HG03442 (cell line): ENCODE measurements around the gene FCN2.
A peak's percentile ranks its signal among the peaks of the same experiment; 100 is the strongest.

Experiments
- ATAC-seq: cut with Tn5 transposase; IDR thresholded peaks from one replicate; pipeline ENCODE4 v1.9.1; 2021; ENCODE audit warnings: mild to moderate bottlenecking, moderate library complexity; ENCODE audit not compliant: unreplicated experiment

FCN2 gene

DNA sequence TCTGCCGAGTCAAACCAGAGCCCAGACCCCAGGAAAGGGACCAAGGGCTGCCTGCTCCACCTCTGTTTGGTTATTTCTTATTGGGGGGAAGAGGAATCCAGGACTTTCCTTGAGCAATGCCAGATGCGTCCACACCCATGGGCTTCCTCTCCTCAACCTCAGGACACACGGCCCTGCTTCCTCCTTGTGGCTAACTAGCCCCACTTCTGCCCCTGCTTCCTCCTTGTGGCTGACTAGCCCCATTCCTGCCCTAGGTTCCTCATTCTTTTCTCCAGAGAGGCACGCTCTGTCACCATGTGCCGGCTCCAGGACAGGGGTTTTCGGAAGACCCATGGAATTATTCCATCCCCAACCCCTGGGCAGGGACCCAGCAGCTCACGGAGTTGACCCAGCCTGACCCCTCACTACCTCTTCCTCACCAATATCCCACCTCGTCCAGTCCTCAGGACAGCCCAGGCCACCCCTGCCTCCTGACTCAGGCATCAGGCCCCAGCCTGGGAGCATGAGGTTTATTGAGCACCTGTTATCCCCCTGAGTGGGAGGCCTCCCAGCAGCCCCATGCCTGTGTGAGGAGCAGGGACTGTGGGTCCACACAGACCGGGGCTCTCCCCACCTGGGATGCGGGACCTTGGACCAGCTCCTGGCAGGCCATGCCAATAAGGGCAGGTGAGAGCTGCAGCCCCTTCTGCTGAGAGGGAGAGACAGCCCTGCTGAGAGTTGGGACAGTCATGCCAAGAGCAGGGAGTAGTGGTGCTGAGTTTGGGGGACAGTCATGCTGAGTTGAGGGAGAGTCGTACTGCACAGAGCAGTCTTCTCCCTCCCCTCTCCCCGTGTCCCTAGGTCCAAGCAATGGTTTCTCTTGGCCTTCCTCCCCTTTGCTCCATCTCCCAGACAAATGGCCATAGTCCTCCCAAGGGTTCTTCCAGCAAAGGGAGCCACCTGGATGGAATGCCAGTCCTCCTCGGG, 48.9 kb downstream of the FCN2 start:
- ATAC-seq, result no peak

DNA sequence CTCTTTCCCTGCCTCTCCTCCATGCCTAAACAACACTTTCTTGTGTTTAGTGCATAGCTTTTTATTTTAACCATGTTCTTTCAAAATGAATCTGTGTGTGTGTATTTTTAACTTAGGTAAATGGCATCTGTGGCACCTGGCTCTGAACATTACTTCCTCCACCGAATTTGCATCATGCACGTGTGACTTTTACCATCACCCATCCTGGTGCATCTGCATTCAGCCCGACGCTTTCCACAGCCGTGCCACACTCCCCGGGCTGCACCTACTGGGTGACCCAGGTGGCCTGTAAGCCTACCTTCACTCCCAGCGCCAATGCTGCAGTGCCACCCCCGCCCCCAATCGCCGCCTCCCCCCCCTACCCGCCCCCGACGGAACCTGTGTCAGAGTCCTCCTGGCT, 49.8 kb downstream of the FCN2 start:
- ATAC-seq, result peak; percentile 49

DNA sequence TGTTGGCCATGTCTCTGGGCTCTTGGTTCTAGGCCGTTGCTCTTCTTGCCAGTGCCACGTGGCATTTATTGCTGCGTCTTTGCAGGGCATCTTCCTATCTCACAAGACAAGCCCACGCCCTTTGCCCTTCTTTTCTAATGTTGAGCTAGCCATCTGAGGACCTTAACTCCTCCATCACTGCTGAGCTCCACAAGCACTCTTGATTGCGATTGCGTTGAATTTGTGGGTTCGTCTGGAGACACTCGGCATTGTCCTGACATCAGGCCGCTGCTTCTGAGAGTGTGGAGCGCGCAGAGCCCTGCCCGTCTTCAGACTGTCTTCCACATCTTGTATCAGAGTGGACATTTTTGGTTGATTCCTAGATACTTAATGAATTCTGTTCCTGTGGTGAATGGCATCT, 51.6 kb downstream of the FCN2 start:
- ATAC-seq, result no peak

DNA sequence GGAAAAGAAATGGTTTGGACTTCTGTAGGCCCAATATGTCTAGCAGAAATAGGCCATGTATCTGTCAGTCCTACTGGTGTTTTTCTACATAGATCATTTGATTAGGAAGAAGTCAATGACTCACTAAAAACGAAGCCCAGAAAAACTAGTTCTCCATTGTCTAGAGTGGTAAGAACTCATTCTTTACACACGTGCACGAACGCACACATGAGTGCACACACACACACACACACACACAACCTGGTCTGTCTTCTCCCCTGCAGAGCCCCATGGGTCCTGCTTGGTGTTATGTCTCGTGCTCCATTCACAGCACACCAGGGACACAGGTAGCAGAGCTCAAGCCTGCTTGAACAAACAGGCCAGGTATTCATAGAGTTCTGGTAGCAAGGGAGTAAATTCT, 52.0 kb downstream of the FCN2 start:
- ATAC-seq, result no peak

DNA sequence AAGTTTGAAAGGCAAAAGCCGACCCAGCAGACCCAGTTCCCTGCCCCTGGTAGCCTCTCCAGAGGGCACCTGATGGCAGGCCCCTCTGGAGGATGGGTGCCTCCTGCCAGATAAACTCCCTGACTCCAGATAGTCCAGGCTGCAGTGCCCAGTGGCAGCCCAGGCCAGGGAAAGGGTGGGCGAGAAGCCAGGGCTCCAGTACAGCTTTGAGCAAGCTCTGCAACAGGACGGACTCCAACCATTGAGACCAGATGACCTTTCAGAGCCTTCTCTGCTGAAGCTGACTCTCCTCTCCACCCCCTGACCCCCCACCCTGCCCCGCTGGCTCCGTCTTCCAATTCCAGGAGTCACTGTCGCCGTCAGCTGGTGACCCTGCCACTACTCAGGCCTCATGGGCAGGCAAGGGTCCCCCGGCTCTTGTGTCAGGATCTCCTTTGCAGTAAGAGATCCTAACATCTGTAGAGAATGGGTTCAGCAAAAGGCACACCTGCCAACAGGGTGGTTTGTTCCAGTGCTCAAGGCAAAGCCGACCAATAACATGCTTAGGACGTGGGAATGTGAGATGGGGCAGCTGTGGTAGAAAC, 52.6 kb downstream of the FCN2 start:
- no peak for ATAC-seq

DNA sequence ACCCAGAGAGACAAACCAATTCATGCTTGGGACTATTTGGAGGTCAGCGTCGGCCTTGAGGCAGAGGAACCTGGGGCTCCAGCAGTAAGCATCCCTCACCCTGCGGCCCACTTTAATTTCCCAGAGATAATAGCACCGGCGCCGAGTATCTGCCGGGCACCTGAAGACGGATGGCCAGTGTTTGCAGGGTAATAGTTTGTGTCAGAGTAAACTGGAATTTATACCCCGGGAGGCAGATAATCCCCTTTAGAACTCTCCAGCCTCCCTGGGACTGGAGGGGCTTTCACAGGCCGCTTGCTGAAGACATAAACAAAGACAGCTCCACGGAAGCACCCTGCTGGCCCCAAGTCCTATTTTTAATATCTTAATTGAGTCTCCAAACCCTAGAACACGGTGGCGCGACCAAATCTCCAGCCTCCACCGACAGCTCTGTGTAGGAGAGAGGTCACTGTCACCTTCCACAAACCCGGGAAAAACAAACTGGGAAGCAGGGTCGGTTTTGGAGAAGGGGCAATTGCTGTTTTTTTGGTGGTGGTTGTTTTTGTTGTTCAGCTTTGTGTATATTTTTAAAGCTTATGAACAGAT, 54.5 kb downstream of the FCN2 start:
- ATAC-seq, result no peak

DNA sequence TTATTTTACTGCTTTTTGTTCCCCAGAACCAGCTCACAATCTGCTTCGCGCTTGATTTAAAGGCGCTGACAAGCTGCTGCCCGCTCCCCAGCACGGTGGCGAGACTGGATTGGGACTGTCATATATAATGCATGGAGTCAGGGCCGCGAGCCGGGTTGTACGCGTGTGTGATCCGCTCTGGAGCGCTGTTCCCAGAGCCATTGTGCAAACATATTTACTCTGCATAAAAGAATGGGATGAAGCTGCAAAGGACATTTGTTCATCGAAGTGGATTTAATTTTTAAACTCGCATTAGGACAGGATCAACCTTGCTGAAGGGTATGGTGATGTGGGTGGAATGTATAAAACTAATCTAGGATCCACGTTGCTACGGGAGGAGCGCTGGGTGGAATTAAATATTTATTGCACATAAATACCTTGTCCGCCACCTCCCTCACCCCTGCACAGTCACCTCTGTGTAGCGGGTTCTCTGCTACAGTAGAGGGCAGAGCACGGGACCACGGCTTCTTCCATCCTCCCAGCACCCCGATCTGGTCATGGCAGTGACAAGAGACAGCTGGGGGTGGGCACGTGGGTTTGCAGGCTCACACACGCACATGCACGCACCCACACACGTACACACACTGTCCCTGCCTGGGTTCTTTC, 55.2 kb downstream of the FCN2 start:
- ATAC-seq, result no peak

DNA sequence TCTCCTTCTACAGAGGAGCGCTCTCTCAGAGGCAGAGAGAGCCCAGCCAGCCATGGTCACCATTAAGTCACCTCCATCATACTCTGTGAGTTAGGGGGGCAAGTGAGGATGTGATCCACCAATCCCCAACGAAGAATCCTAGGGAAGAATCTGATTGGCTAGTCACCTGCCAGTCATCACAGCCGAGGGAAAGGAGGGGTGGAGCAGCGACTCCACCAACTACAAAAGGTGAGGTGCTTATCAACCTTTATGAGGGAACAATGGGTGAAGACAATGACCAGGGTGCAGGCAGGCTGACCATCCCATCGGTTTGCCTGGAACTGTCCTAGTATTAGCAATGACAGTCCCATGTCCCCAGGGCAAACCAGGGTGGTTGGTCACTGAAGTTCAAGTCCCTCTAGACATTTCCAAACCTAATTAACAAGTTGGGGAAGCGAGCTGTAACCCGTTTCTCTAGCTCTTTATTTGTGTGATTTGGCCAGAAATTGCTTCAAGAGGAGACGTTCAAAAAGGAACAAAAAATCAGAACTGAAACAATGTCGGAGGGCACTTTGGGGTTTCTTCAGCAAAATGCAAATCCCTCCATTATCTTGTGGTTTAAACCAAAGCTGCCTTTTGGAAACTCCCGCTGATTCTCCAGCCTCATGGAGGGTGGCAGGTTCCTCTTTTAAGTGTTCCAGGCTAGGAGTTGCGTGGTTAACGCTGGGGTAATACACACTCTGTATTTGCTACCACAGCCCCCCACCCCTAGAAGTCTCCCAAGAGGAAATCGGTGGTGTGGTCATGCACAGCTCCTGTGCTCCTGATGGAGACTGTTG, 55.9 kb downstream of the FCN2 start:
- no peak for ATAC-seq
